K562 (cell line): ENCODE results near the gene NDUFB7. TPM values are rescaled to one million over a fixed set of nuclear protein-coding genes. Genes with fewer than 3 reads are reported as not detected.
"Not testable (repeated sequence)": the region's sequence is repeated elsewhere in the genome, so short reads cannot be mapped to it uniquely, and the experiment has no call there.

Experiments used
- ATAC-seq: fragments of 200-7000 bp; cut with Tn5 transposase; 3 replicates; pipeline ENCODE4 v1.9.1; 2020; ENCODE audit warnings: moderate library complexity
- BruUV-seq: library from RNA; stranded (reverse); fragments of 400-500 nt; replicated peaks from 2 replicates; lab custom pipeline; 2021; lab: Mats Ljungman, UMichigan
- CTCF ChIA-PET: fragments of 300-600 bp; formaldehyde crosslinking; extraction: SDS; loops from one replicate; lab custom pipeline; 2021; ENCODE audit warnings: low intra/inter-chr PET ratio; lab: Yijun Ruan, JAX
- POLR2A ChIA-PET: fragments of 300-600, 350-650 bp; sonication (Branson Sonifier 250); formaldehyde crosslinking; extraction: SDS; loops from one replicate; lab custom pipeline; 2021; ENCODE audit warnings: antibody characterized with exemption, inconsistent platforms; lab: Yijun Ruan, JAX
- DNase-seq, 4 experiments: peaks; one replicate each; pipeline versions ENCODE4 v3.0.0 to v3.0.0-alpha.2; 2011 to 2018; ENCODE audit warnings: low spot score in 3 of 4, mixed read lengths in 3 of 4; ENCODE audit errors: extremely low read depth in 1 of 4
- FAIRE-seq: peaks from 2 replicates; lab custom pipeline; 2011; peaks lifted over from hg19 to GRCh38; lab: Jason Lieb, UNC
- H2AFZ ChIP-seq: 2 replicates; pipeline ENCODE4 v1.6.0; 2011; ENCODE audit warnings: low read depth, low read length, control low read depth, inconsistent platforms
- H3K27ac ChIP-seq: fragments of 200-600 bp; 3 replicates; pipeline ENCODE4 v1.8.0; 2011; ENCODE audit warnings: low read depth, mild to moderate bottlenecking, control low read depth, inconsistent platforms, low read length, moderate library complexity, mixed read lengths; ENCODE audit errors: extremely low read depth
- H3K27me3 ChIP-seq, 2 experiments: fragments of 300-600 bp in 1 of 2; 2 replicates in 1 of 2; 3 replicates in 1 of 2; pipeline versions ENCODE4 v1.6.0 to v1.8.0; 2011; ENCODE audit warnings: inconsistent platforms in 2 of 2, low read length in 2 of 2, mild to moderate bottlenecking in 1 of 2, mixed read lengths in 1 of 2, moderate library complexity in 1 of 2; ENCODE audit not compliant: control insufficient read depth in 2 of 2, insufficient read depth in 2 of 2
- H3K36me3 ChIP-seq: fragments of 300-600 bp; 3 replicates; pipeline ENCODE4 v1.8.0; 2011; ENCODE audit warnings: mild to moderate bottlenecking, low read length, inconsistent platforms; ENCODE audit not compliant: control insufficient read depth, insufficient read depth
- H3K4me1 ChIP-seq, 2 experiments: fragments of 200-600 bp in 1 of 2; replicated peaks in 1 of 2; 2 replicates in 1 of 2; 3 replicates in 1 of 2; pipeline versions ENCODE4 v1.5.1 to v1.8.0; 2011; ENCODE audit warnings: inconsistent platforms in 2 of 2, low read length in 2 of 2, mild to moderate bottlenecking in 1 of 2, mixed read lengths in 1 of 2, moderate library complexity in 1 of 2; ENCODE audit not compliant: control insufficient read depth in 2 of 2, insufficient read depth in 2 of 2
- H3K4me2 ChIP-seq: 2 replicates; pipeline ENCODE4 v1.6.1; 2011; ENCODE audit warnings: low read length, control low read depth, inconsistent platforms, mixed read lengths; ENCODE audit not compliant: insufficient read depth
- H3K4me3 ChIP-seq: fragments of 200-600 bp; sonication (generic), shearing (Covaris generic); 2 replicates; pipeline ENCODE4 v1.5.1; 2016; ENCODE audit warnings: control low read depth, inconsistent platforms
- H3K79me2 ChIP-seq: fragments of 200-600 bp; 3 replicates; pipeline ENCODE4 v1.8.0; 2011; ENCODE audit warnings: low read length, inconsistent platforms; ENCODE audit not compliant: control insufficient read depth, insufficient read depth
- H3K9ac ChIP-seq, 2 experiments: 2 replicates each; pipeline versions ENCODE4 v1.6.0 to v1.6.1; 2011; ENCODE audit warnings: low read depth in 2 of 2, low read length in 2 of 2, control low read depth in 1 of 2, inconsistent platforms in 1 of 2, mild to moderate bottlenecking in 1 of 2, mixed read lengths in 1 of 2; ENCODE audit not compliant: insufficient read depth in 1 of 2
- H3K9me1 ChIP-seq: one replicate; pipeline ENCODE4 v1.6.0; 2011; ENCODE audit warnings: inconsistent platforms, mild to moderate bottlenecking, low read length, moderate library complexity; ENCODE audit not compliant: control insufficient read depth, insufficient read depth
- H3K9me3 ChIP-seq: replicated peaks from 2 replicates; pipeline ENCODE4 v1.5.1; 2011; ENCODE audit warnings: low read depth, low read length, inconsistent platforms; ENCODE audit not compliant: control insufficient read depth, insufficient read depth
- H4K20me1 ChIP-seq: replicated peaks from 2 replicates; pipeline ENCODE4 v1.6.1; 2011; ENCODE audit warnings: low read length, inconsistent platforms, mixed read lengths; ENCODE audit not compliant: control insufficient read depth, insufficient read depth
- FOSL1 ChIP-seq: fragments of 200-800 bp; sonication (Bioruptor generic); conservative IDR thresholded peaks from 2 replicates; pipeline ENCODE4 v1.6.1; 2016; ENCODE audit warnings: missing genetic modification characterization, missing compliant biosample characterization
- WGBS: fragments of 100-300 bp; shearing (Covaris generic); methylation state at CpG from one replicate; pipeline ENCODE4 v1.1.6; 2016; ENCODE audit warnings: low coverage, mixed read lengths; ENCODE audit not compliant: insufficient coverage; ENCODE audit errors: missing lambda C conversion rate; 5-methylcytosine and 5-hydroxymethylcytosine counted together
- in situ Hi-C: fragments of 300-500 bp; cut with MboI; formaldehyde crosslinking; loops from 4 replicates; pipeline ENCODE4 v1.15.0; 2018; ENCODE audit warnings: inconsistent platforms, mixed read lengths
- intact Hi-C: fragments of 100-400 bp; cut with micrococcal nuclease; formaldehyde crosslinking; loops from 2 replicates; pipeline ENCODE4 v1.14.2; 2022
- polyA plus RNA-seq, 8 experiments: library from polyadenylated mRNA; depleted of rRNA in 4 of 8; stranded (reverse) in 5 of 8; unstranded in 3 of 8; fragments of >200 nt; fragmentation: Nextera tagmentation in 2 of 8; fragmentation: Illumina TruSeq in 1 of 8; extraction: Ambion mirVana in 2 of 8; extraction: Trizol in 1 of 8; gene quantifications; 2 replicates each; pipeline versions ENCODE4 v1.2.1 to v1.2.3, GENCODE V29; 2011 to 2014; ENCODE audit warnings: inconsistent platforms in 1 of 8, missing spikeins in 1 of 8
- total RNA-seq, 7 experiments: library from RNA; depleted of rRNA in 6 of 7; stranded (reverse); fragments of >200 nt in 6 of 7; fragmentation: Illumina TruSeq in 2 of 7; extraction: Trizol in 2 of 7; gene quantifications; 2 replicates each; pipeline versions ENCODE4 v1.2.1 to v1.2.3, GENCODE V29; 2011 to 2021; ENCODE audit warnings: low replicate concordance in 1 of 7
- TF ChIP-seq, protein P1 (sequence below), 2 experiments: fragments of 450-650 bp in 1 of 2; sonication (generic) in 1 of 2; formaldehyde crosslinking in 1 of 2; IDR thresholded peaks in 1 of 2; conservative IDR thresholded peaks in 1 of 2; 2 replicates each; pipeline versions ENCODE4 v1.6.1 to v1.8.1; 2016 to 2023; ENCODE audit warnings: mild to moderate bottlenecking in 2 of 2, moderate library complexity in 2 of 2, inconsistent platforms in 1 of 2, missing genetic modification reagents in 1 of 2

The NDUFB7 gene
- total and polyA plus RNA-seq, 9 of the 15 experiments (the other 6 are each of a cell fraction or from before 2014, with no cell fraction given), result 14.9 to 842 (median 137) TPM

GRCh38 chr19:14585187-14585586 is 13.3 kb upstream of the NDUFB7 start:
- BruUV-seq, H3K27me3 ChIP-seq, H3K27ac ChIP-seq, CTCF ChIA-PET, H3K79me2 ChIP-seq, H3K4me3 ChIP-seq, H3K36me3 ChIP-seq, H3K9me3 ChIP-seq, H3K4me1 ChIP-seq, H2AFZ ChIP-seq, POLR2A ChIA-PET, in situ Hi-C loops, H3K9me1 ChIP-seq, H4K20me1 ChIP-seq, H3K9ac ChIP-seq, FAIRE-seq, DNase-seq, intact Hi-C loops, H3K4me2 ChIP-seq: not testable (repeated sequence)
- ATAC-seq, result peak; percentile 66
- peak; percentile 47 for TF ChIP-seq FOSL1 (tag)
- TF ChIP-seq, protein P1, sequence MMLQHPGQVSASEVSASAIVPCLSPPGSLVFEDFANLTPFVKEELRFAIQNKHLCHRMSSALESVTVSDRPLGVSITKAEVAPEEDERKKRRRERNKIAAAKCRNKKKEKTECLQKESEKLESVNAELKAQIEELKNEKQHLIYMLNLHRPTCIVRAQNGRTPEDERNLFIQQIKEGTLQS (IDR thresholded peaks at IDR 0.05), result peak; percentile 72
- TF ChIP-seq, protein P1 (CRISPR knock-in tag; conservative IDR thresholded peaks at IDR 0.05), result not testable (repeated sequence)
- WGBS, result 4% methylated on average over 2 of the region's 3 CpGs

GRCh38 chr19:14584372-14584771 is 12.5 kb upstream of the NDUFB7 start:
- intact Hi-C loops, in situ Hi-C loops, H3K9me3 ChIP-seq, H3K4me3 ChIP-seq, H3K36me3 ChIP-seq, H3K9me1 ChIP-seq, H2AFZ ChIP-seq, CTCF ChIA-PET, H3K9ac ChIP-seq, H3K27ac ChIP-seq, H4K20me1 ChIP-seq, H3K4me1 ChIP-seq, BruUV-seq, H3K27me3 ChIP-seq, ATAC-seq, H3K4me2 ChIP-seq, H3K79me2 ChIP-seq, FAIRE-seq, POLR2A ChIA-PET, DNase-seq: not testable (repeated sequence)
- WGBS, result 12% methylated on average over 4 of the region's 5 CpGs
